NCI-H526 (cell line): Measurements from ENCODE around the gene PRKCA.
"Not testable (repeated sequence)": the region's sequence is repeated elsewhere in the genome, so short reads cannot be mapped to it uniquely, and the experiment has no call there.

Experiments used
- DNase-seq, 2 experiments: peaks; one replicate each; lab custom pipeline; 2025; lab: John Stamatoyannopoulos, UW

Gene PRKCA

DNA sequence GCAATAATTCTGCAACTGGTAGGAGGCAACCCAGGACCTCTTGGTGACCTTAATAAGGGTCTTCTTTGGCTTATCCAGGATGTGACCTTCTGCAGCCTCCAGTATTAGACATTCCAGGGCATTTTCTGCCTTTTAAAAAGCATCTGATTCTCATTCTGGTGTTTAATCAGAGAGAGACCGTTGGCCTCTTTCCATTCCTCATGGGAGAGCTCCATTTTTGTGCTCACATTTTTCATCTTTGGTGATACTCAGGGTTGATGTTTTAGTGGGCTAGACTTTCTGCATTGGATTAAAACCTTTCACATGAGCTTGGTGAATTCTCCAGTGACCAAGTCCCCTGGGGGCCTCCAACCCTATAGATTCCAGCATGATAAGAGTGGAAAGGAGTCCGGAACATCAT, 382.3 kb downstream of the PRKCA start:
- no peak for DNase-seq

GRCh38 chr17:66686601-66687000, 384.2 kb downstream of the PRKCA start:
- no peak for DNase-seq

DNA sequence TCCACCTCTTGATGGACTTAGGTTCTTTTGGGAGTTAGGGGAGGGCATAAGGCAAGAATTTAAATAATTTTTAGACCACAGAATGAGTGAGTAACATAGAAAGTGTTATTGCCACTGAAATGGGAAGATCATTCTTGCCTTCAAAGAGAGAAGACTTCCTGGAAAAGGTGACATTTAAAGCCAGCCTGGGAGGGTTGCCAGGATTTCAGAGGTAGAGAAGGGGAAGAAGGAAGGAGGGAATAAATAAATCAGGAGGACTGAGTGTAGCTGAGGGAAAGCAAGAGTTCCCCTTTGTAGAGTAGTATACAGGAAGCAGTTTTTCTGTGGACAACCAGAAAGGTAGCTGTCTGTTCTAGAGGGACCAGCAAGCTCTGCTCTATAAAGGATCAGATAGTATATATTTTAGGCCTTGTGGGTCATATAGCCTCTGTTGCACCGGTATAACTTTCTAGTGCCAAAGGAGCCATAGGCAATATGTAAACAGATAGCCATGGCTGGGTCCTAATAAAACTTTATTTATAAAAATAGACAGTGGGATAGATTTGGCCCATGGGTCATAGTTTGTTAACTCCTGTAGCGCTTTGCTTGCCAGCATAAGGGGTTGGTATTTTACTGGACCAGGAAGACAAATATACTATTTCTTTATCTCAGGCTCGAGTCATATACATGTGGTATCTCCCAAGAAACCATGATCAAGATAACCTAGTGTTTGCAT, 385.3 kb downstream of the PRKCA start:
- no peak for DNase-seq

- DNase-seq = no peak
Observed at GRCh38 chr17:66689221-66689620, 386.8 kb downstream of the PRKCA start.

DNA sequence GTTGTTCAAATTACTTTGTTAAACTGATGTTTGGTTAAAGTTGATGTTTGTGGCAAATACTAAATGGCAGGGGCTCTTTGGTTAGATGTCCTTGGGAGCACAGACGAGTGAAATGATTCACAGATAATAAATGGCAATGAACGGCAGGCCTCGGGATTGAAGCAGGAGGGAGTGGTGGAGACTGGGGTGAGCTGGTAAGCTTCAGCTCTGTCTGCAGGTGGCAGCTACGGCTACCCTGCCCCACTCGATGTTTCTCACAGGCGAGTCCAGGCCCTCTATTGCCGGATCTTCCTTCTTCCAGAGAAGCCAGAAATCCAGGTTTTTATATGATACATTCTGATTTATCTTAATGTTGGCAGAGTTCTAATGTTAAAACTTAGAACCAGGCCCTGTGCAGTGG, 387.8 kb downstream of the PRKCA start:
- no peak for DNase-seq

DNA sequence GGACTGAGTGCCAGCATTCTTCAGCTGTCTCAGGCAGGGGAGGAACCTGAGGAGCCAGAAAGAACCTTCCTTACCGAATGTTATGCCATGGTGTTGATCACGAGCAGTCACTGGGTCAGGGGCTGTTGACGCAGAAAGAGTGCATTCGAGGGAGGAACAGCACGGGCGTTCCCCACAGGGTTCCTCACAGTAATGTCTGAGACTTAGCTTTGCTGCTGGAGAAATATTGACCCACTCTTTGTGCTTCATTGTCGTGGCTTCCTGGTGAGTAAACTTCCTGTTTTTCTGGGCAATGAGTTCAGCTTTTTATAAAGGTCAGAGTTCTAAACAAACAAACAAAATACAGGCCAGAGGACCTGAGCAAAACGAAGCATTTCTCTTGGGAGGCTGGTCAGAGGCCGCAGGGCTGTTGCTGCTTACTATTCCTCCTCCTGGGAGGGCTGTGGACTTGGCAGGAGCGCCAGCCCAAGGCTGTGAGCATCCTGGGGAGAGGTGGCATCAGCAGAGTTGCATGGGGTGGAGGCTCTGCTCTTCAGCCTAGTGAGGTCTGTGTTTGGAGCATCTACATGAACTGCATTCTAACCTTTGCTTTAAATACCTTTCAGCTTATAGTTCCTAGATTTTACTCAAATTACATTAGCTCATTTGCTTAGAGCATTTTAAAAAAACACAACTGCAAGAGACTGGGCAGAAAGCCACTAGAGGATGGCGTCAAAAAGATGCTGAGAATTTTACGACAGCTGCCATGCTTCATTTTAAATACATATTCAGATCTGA, 389.4 kb downstream of the PRKCA start:
- peak in 1 of 2 experiments; percentile 20 for DNase-seq

DNA sequence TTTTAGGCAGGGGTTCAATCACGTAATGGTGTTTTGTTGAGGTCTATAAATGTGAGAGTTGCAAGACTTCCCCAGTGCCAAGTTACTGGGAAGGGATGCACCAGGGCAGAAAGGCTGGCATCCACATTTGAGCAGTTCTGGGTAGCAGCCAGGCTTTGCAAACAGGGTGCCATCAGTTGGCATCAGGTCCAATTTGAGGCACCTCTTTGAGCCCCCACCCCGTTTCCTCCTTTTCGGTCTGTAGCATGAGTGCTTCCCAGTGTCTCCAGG, 389.9 kb downstream of the PRKCA start:
- no peak for DNase-seq

DNA sequence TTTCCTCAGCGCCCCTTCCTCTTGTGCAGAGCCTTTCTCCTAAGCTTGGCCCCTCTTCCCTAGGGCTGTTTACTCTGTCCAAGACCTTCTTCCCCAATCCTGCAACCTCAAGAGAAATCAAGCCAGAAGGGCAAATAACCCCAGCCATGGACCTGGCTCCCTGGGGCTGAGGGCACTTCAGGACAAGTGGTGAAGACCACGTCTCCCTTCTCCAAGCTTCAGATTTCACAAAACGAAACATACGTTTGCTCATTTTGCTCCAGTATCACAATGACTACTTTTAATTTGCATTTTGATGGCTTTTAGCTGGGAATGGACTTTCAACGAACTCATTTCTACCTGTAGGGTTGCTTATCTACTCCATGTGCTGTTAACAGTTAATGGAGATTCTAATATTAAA, 392.7 kb downstream of the PRKCA start:
- DNase-seq = peak in 1 of 2 experiments; percentile 21

DNA sequence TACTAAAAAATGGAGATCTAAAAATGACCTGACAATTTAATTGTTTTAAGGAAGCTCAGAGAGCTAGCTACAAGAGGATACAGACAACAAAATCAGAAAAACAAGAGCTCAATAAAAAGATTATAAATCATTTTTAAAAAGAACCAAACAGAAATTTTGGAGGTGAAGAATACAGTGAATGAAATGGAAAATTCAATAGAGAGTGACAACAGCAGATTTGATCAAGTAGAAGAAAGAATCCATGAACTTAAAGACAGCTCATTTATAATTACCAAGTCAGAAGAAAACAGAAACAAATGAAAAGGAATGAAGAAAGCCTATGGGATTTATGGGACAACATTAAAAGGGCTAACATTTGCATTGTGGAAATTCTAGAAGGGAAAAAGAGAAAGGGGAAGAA, 395.9 kb downstream of the PRKCA start:
- DNase-seq = no peak

GRCh38 chr17:66701462-66701861, 399.0 kb downstream of the PRKCA start:
- no peak for DNase-seq

DNA sequence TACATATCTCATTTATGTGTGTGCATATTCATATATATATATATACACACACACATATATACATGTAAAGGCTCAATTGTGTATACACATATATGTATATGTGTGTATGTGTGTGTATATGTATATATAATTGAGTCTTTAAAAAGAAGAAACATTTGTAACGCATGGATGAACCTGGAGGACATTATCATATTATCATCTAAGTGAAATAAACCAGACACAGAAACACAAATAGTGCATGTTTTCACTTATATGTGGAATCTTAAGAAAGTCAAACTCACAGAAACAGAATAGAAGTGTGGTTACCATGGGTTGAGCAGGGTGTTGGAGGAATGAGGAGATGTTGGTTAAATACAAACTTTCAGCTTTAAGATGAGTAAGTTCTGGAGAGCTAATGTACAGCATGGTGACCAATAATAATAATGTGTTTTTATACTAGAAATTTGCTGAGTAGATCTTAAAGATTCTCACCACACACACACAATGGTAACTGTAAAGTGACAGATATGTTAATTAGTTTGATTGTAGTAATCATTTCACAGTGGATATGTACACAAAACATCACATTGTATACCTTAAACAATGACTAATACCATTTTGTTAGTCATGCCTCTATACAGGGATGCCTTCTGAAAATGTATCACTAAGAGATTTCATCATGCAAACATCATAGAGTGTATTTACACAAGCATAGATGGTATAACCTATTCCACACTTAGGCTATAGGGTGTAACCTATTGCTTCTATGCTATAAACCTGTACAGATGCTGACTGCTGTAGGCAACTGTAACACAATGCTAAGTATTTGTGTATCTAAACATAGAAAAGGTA, 399.9 kb downstream of the PRKCA start:
- DNase-seq = no peak

DNA sequence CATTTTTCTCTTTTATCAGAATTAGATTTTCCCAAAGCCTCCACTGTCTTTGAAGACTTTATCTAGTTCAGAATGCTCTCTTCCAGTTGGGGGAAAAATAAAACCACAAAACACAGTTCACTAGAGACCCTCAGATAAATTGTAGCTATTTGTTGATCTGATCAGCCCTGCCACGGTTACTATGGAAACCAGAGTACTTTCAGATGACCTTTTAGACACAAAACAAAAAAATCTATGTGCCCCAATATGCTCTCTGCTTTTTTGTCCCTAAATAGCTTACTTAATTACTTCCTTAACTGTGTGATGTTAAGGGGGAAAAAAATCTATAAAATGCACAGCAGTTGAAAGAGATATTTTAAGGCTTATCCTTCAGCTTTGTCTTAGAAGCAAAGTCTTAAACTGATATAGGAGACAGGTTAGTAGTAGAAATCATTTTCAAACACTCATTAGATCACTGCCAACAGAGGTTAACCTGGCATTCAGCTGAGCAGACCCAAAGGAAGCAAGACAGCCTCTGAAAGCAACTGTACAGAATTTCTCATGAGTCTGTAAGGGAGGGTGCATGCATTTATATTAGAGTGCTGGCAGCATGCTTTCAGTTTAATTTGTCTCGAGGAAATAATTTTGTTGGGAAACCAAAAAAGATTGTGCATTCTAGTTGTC, 402.6 kb downstream of the PRKCA start:
- DNase-seq = no peak

- DNase-seq = no peak
Observed at GRCh38 chr17:66706851-66707450, 404.5 kb downstream of the PRKCA start.

- DNase-seq = no peak
Observed at GRCh38 chr17:66711401-66711800, 409.0 kb downstream of the PRKCA start.

DNA sequence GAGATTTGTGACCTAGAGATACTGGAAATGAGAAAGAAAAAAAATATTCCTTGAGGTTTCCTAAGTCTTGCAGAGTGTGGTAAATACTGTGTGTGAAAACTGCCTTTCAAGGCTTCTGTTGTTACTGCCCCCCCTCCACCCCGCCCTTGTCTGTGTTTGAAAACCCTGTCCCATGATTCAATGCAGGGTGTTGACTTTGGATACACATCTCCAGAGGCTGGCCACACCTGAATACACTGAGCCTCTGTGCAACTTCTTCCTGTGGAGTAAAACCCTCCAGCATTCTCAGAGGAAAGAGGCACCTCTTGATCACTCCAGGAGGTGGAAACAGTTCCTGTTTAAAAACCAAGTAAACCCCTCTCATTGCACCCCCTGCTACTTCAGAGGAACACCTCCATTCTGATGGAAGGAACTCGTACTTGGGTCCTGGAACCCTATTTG, 409.5 kb downstream of the PRKCA start:
- no peak for DNase-seq

DNA sequence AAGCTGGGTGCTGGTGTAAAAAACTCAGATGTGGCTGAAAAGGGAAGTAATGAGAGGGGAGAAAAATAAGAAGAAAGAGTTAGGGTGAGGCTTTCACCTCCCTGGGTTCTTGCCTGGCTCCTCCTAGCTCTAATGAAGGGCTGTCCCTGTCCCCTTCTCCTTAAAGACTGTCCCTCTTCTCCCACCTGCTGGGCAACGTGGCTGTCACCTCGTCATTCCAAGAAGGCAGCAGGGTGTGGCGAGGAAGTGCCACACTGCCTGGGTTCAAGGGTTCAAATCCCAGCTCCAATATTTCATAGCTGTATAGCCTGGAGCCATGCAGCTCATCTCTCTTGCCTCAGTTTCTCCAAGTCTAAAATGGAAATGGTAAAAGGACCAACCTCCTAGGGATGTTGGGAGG, 410.0 kb downstream of the PRKCA start:
- DNase-seq = no peak

- DNase-seq = not testable (repeated sequence)
Observed at GRCh38 chr17:66713021-66713532, 410.7 kb downstream of the PRKCA start.

DNA sequence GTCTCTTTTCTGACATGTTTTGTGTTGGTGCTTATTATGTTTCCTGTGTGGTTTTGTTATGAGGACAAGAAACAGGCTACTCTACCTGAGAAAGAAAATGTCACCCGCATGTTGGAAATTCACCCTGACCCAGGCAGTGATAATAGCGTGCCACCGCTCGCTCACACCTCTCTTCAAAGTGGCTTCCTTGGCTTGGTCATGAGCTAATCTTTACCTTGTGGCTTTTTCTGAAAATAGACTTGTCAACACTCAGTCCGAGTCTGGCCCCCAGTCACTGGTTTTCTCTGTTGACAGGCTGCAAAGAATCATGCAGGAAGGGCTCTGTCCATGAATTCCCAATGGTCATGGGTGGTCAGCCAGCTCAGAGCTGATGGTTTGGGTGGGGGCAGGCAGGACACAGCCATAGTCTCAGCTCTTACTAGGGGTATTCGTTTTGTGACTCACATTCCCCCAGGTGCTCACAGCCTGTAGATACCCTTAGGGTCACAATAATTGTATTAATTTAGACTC, 411.2 kb downstream of the PRKCA start:
- no peak for DNase-seq

DNA sequence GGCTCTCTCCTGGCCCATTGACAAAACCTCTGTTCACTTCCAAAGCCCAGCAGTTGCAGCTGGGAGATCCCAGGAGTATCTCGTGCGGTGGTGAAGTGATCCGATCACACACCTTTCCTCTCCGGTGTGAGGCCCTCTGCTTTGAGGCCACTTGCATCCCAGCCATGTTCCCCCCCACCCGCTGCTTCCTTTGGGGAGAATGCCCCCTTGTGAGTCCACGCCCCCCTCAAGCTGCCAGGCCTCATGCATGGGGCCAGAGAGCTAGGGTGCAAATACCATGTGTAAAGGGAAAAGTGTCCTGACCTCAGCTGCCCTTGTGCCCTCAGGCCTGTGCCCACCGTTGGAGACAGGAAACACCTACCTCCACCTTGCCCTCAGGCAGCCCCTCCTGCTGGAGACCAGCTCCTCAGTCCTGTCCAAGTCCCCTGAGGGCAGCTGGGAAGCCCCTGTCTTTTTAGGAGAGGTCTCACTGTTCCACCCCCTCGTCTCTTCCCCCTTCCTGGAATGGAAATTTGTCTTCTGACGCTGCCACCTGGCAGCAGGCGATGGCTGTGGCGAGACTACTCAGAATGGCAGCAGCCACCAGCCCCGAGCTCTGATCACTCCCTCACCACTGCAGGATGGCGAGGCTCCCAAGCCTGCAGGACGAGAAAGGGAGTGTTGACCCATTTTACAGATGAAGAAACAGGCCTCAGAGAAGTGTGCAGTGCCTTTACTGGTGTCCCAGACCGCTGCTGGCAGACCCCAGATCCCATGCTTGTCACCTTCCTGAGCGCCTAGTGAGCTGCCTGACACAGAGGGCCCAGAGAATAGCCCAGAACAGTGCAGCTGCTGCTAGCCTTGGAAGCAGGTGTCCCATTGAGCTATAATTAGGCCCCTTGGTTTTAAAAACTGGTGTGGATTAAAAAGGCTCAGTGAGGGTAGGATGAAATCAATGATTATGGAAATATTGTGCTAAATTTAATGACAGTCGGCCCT, 411.9 kb downstream of the PRKCA start:
- DNase-seq = no peak

GRCh38 chr17:66715076-66715675, 412.8 kb downstream of the PRKCA start:
- no peak for DNase-seq
